ENCODE data around the gene ASB10.

The ASB10 gene

GRCh38 chr7:151132461-151133205 is 54.4 kb downstream of the ASB10 start:
- no peak for TF ChIP-seq CTCF (conservative IDR thresholded peaks at IDR 0.05; ENCODE audit: low read depth, low read length)
- no peak overlapping the region for H3K4me3 ChIP-seq (ENCODE audit: low read length)
- no peak for DNase-seq (ENCODE audit: low read depth)

- H3K4me3 ChIP-seq (ENCODE audit: low read length) = no peak overlapping the region
- DNase-seq (ENCODE audit: low read depth) = no peak
- no peak for TF ChIP-seq CTCF (conservative IDR thresholded peaks at IDR 0.05; ENCODE audit: low read depth, low read length)
Observed at GRCh38 chr7:151131592-151132293, 55.3 kb downstream of the ASB10 start.

- H3K4me3 ChIP-seq (ENCODE audit: low read length) = no peak overlapping the region
- DNase-seq (ENCODE audit: low read depth) = no peak
- TF ChIP-seq CTCF (conservative IDR thresholded peaks at IDR 0.05; ENCODE audit: low read depth, low read length) = no peak
Observed at GRCh38 chr7:151131224-151131591, 55.8 kb downstream of the ASB10 start.

- H3K4me3 ChIP-seq (ENCODE audit: low read length) = no peak overlapping the region
- no peak for TF ChIP-seq CTCF (conservative IDR thresholded peaks at IDR 0.05; ENCODE audit: low read depth, low read length)
- no peak for DNase-seq (ENCODE audit: low read depth)
Observed at GRCh38 chr7:151130741-151131157, 56.3 kb downstream of the ASB10 start.

- no peak overlapping the region for H3K4me3 ChIP-seq (ENCODE audit: low read length)
- no peak for DNase-seq (ENCODE audit: low read depth)
- TF ChIP-seq CTCF (conservative IDR thresholded peaks at IDR 0.05; ENCODE audit: low read depth, low read length) = no peak
Observed at GRCh38 chr7:151129960-151130591, 57.0 kb downstream of the ASB10 start.

GRCh38 chr7:151129117-151129959 is 57.7 kb downstream of the ASB10 start:
- no peak overlapping the region for H3K4me3 ChIP-seq (ENCODE audit: low read length)
- no peak for TF ChIP-seq CTCF (conservative IDR thresholded peaks at IDR 0.05; ENCODE audit: low read depth, low read length)
- no peak for DNase-seq (ENCODE audit: low read depth)
